GM12865 (cell line): ENCODE results near the gene HSD17B1.

Experiments used
- DNase-seq: peaks from one replicate; pipeline ENCODE4 v3.0.0; 2010; ENCODE audit warnings: low read depth
- H3K4me3 ChIP-seq: 2 replicates; pipeline ENCODE4 v1.5.1; 2011; ENCODE audit warnings: mild to moderate bottlenecking, low read depth, low read length, control low read depth
- CTCF ChIP-seq: IDR thresholded peaks from 2 replicates; pipeline ENCODE4 v1.5.1; 2011; ENCODE audit warnings: low read length, control low read depth, low read depth, inconsistent platforms; ENCODE audit not compliant: insufficient read depth; ENCODE audit errors: missing control alignments

Gene HSD17B1

GRCh38 chr17:42577140-42577531 lies 24.4 kb downstream of the HSD17B1 start:
- H3K4me3 ChIP-seq, result peak overlapping the region; percentile 79
- no peak for TF ChIP-seq CTCF
- DNase-seq, result peak; percentile 35

- H3K4me3 ChIP-seq, result peak within 1 kb of the TSS; percentile 79
- TF ChIP-seq CTCF, result peak; percentile 58
- peak; percentile 97 for DNase-seq
Observed at GRCh38 chr17:42577532-42578281, 25.0 kb downstream of the HSD17B1 start, which contains the start of gene PSMC3IP. Gene PSMC3IP, minus strand, starts transcription at chr17:42577729. Its CDS starts 43 bp downstream, at chr17:42577686.

- peak; percentile 79 for TF ChIP-seq CTCF
- peak; percentile 97 for DNase-seq
- peak overlapping the region; percentile 79 for H3K4me3 ChIP-seq
Observed at GRCh38 chr17:42578282-42578869, 25.7 kb downstream of the HSD17B1 start.

- TF ChIP-seq CTCF, result no peak
- DNase-seq, result no peak
- no peak overlapping the region for H3K4me3 ChIP-seq
Observed at GRCh38 chr17:42579794-42580551, 27.2 kb downstream of the HSD17B1 start.

GRCh38 chr17:42581744-42582270 lies 29.1 kb downstream of the HSD17B1 start:
- TF ChIP-seq CTCF, result no peak
- H3K4me3 ChIP-seq, result no peak overlapping the region
- DNase-seq, result no peak

GRCh38 chr17:42584880-42585279 lies 32.2 kb downstream of the HSD17B1 start:
- DNase-seq, result no peak
- H3K4me3 ChIP-seq, result no peak overlapping the region
- no peak for TF ChIP-seq CTCF
